Kidney capillary endothelial cell (primary cell): ENCODE data around the gene CLASRP.
"Not testable (repeated sequence)": the region's sequence is repeated elsewhere in the genome, so short reads cannot be mapped to it uniquely, and the experiment has no call there.

Source experiments
- DNase-seq: peaks from one replicate; pipeline ENCODE4 v3.0.0-alpha.2; 2018; ENCODE audit warnings: low spot score

Gene CLASRP

GRCh38 chr19:45038931-45039893, at the start of gene CLASRP:
Gene CLASRP, plus strand, starts transcription at chr19:45039045. Its CDS starts 1,168 bp downstream, at chr19:45040213.
- DNase-seq = peak; percentile 87

- no peak for DNase-seq
Observed at GRCh38 chr19:44990459-44990858, 48.4 kb upstream of the CLASRP start.

GRCh38 chr19:44990966-44991365, 47.9 kb upstream of the CLASRP start:
- no peak for DNase-seq

GRCh38 chr19:44992336-44993163, 46.3 kb upstream of the CLASRP start:
- DNase-seq = no peak

GRCh38 chr19:44993526-44993925, 45.3 kb upstream of the CLASRP start:
- DNase-seq = no peak

GRCh38 chr19:44993926-44994537, 44.8 kb upstream of the CLASRP start:
- DNase-seq = no peak

- no peak for DNase-seq
Observed at GRCh38 chr19:44998025-44998424, 40.8 kb upstream of the CLASRP start.

GRCh38 chr19:44999131-44999925, 39.5 kb upstream of the CLASRP start:
- DNase-seq = not testable (repeated sequence)

GRCh38 chr19:45000665-45001064, 38.2 kb upstream of the CLASRP start:
- DNase-seq = not testable (repeated sequence)

- peak; percentile 80 for DNase-seq
Observed at GRCh38 chr19:45001087-45001739, 37.6 kb upstream of the CLASRP start, which contains the start of gene RELB. Gene RELB, plus strand, starts transcription at chr19:45001464. Its CDS starts 116 bp downstream, at chr19:45001580.

GRCh38 chr19:45003485-45003884, 35.4 kb upstream of the CLASRP start:
- no peak for DNase-seq

GRCh38 chr19:45005787-45006186, 33.1 kb upstream of the CLASRP start:
- DNase-seq = no peak

GRCh38 chr19:45008552-45008951, 30.3 kb upstream of the CLASRP start:
- DNase-seq = no peak

GRCh38 chr19:45009625-45010255, 29.1 kb upstream of the CLASRP start:
- no peak for DNase-seq

GRCh38 chr19:45010306-45010705, 28.5 kb upstream of the CLASRP start:
- DNase-seq = no peak

- no peak for DNase-seq
Observed at GRCh38 chr19:45011959-45012358, 26.9 kb upstream of the CLASRP start.

- peak; percentile 49 for DNase-seq
Observed at GRCh38 chr19:45016388-45017314, 22.2 kb upstream of the CLASRP start.

- DNase-seq = no peak
Observed at GRCh38 chr19:45019187-45019586, 19.7 kb upstream of the CLASRP start.

- DNase-seq = no peak
Observed at GRCh38 chr19:45020071-45020470, 18.8 kb upstream of the CLASRP start.
